Motor neuron (in vitro differentiated cells): ENCODE results near the gene RBL1. TPM values are rescaled to one million over a fixed set of nuclear protein-coding genes. Genes with fewer than 3 reads are reported as not detected.
"Not testable (repeated sequence)": the region's sequence is repeated elsewhere in the genome, so short reads cannot be mapped to it uniquely, and the experiment has no call there.

Source experiments
- ATAC-seq, 8 experiments: fragments of 200-7000 bp; cut with Tn5 transposase; replicated peaks in 6 of 8; 2 replicates each; pipeline ENCODE4 v1.8.0; 2021; ENCODE audit warnings: mild to moderate bottlenecking in 8 of 8, moderate library complexity in 8 of 8
- H3K27ac ChIP-seq, 2 donors: fragments of 250-450 bp; sonication (Bioruptor Pico); 2 replicates each; pipeline ENCODE4 v1.9.0; 2021; ENCODE audit warnings: antibody characterized with exemption in 2 of 2, mild to moderate bottlenecking in 2 of 2, moderate library complexity in 1 of 2
- H3K4me1 ChIP-seq, 2 donors: fragments of 250-450 bp; sonication (Bioruptor Pico); replicated peaks in 1 of 2; 2 replicates each; pipeline ENCODE4 v1.6.1; 2021; ENCODE audit warnings: antibody characterized with exemption in 2 of 2, mild to moderate bottlenecking in 2 of 2, moderate library complexity in 1 of 2
- H3K4me3 ChIP-seq, 5 donors: fragments of 250-450 bp; sonication (Bioruptor Pico); 2 replicates each; pipeline ENCODE4 v1.9.0; 2021; ENCODE audit warnings: antibody characterized with exemption in 5 of 5, mild to moderate bottlenecking in 5 of 5, moderate library complexity in 4 of 5
- WGBS, 10 experiments: fragments of 450-650 bp; shearing (Covaris generic); methylation state at CpG; one replicate each; pipeline ENCODE4 v1.0.0; 2022; 5-methylcytosine and 5-hydroxymethylcytosine counted together
- in situ Hi-C, 9 experiments: fragments of 400-800 bp; cut with MboI; loops; one replicate each; pipeline ENCODE4 v1.15.0; 2021; ENCODE audit warnings: low sequenced_read_pairs in 9 of 9, low pct_unique_long_range_greater_than_20kb in 2 of 9; ENCODE audit not compliant: unreplicated experiment in 9 of 9
- total RNA-seq, 8 experiments: library from RNA; unstranded; fragments of 300-600 nt; gene quantifications; 2 replicates each; pipeline versions ENCODE4 v1.2.3 to v1.2.4, GENCODE V29; 2022

RBL1 gene
- total RNA-seq, 8 experiments from 2014 or later = 1.1 to 11.4 (median 5.0) TPM

DNA sequence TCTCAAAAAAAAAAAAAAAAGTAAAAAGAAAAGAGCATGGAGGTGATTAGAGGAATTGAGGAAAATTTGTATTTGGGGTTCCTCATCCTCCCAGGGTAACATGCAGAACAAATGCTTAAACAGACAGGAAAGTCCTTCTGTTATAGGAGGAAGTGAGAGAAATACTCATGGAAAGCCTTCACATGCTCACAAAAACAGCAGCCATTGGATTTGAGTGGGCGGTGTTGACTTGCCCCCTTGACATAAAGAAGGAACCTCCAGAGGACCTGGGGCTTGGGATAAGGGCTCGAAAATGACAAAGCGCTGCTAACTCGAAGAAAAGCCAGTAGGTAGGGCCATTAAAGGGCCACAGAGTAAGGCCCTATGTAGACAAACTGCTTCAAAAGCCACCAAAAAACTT, 126.7 kb downstream of the RBL1 start:
- in situ Hi-C loops = no loop called here
- ATAC-seq = no peak
- WGBS, 10 experiments = 40 to 97% (median 90%) methylated on average over 1 to 4 of the region's 4 CpGs; no CpG with 5 or more reads in 1 of the 10 experiments
- Histone ChIP-seq H3K4me3 (no peak overlapping the region), H3K27ac (no peak overlapping the region), H3K4me1 (no peaks in the 10 kb centered on the region)

DNA sequence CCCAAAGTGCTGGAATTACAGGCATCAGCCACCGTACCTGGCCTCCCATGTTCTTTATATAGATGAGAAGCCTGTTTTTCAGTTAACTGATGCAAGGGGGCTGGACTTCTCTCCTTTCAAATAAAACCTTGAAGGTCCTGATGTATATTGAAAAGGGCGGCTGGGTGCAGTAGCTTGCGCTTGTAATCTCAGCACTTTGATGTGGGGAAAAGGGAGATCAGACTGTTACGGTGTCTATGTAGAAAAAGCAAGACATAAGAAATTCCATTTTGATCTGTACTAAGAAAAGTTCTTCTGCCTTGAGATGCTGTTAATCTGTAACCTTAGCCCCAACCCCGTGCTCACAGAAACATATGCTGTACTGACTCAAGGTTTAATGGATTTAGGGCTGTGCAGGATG, 128.2 kb downstream of the RBL1 start:
- 0 to 100% (median 71%) methylated on average over 1 to 4 of the region's 5 CpGs; no CpG with 5 or more reads in 2 of the 10 experiments for WGBS, 10 experiments
- Histone ChIP-seq H3K4me3 (no peak overlapping the region), H3K27ac (no peak overlapping the region), H3K4me1 (no peaks in the 10 kb centered on the region)
- in situ Hi-C loops = no loop called here
- ATAC-seq = no peak

DNA sequence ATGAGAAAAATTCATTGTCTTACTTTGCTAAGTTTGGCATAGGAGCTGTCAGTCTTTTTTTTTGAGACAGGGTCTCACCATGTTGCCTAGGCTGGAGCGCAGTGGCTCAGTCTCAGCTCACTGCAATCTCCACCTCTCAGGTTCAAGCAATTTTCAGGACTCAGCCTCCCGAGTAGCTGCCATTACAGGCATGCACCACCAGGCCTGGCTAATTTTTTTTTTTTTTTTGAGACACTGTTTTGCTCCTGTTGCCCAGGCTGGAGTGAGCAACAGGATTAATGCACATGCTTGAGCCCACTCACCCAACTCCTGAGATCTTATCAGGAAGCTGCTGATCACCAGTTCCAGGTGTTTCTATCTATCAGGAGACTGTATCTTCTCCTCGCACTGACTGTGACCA, 128.8 kb downstream of the RBL1 start:
- H3K4me1 ChIP-seq, H3K4me3 ChIP-seq, in situ Hi-C loops, H3K27ac ChIP-seq: not testable (repeated sequence)
- peak in 1 of 8 experiments; percentile 37 for ATAC-seq
- 40 to 100% (median 97%) methylated on average over 1 to 3 of the region's 3 CpGs; no CpG with 5 or more reads in 2 of the 10 experiments for WGBS, 10 experiments

DNA sequence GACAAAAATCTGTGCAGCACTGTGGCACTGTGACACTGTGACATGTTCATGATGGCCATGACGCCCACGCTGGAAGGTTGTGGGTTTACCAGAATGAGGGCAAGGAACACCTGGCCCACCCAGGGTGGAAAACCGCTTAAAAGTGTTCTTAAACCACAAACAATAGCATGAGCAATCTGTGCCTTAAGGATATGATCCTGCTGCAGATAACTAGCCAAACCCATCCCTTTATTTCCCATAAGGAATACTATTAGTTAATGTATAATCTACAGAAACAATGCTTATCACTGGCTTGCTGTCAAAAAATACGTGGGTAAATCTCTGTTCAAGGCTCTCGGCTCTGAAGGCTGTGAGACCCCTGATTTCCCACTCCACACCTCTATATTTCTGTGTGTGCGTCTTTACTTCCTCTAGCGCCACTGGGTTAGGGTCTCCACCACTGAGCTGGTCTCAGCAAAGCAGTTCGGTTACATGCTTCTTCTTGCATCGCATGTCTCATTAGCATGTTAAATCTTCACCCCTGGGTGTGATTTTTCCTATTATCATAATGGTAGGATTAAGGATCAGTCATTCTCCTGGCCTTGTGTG, 133.3 kb downstream of the RBL1 start:
- H3K27ac ChIP-seq, H3K4me1 ChIP-seq, ATAC-seq, in situ Hi-C loops, H3K4me3 ChIP-seq: not testable (repeated sequence)
- WGBS, 10 experiments = 33 to 97% (median 90%) methylated on average over 1 to 8 of the region's 9 CpGs; no CpG with 5 or more reads in 3 of the 10 experiments

DNA sequence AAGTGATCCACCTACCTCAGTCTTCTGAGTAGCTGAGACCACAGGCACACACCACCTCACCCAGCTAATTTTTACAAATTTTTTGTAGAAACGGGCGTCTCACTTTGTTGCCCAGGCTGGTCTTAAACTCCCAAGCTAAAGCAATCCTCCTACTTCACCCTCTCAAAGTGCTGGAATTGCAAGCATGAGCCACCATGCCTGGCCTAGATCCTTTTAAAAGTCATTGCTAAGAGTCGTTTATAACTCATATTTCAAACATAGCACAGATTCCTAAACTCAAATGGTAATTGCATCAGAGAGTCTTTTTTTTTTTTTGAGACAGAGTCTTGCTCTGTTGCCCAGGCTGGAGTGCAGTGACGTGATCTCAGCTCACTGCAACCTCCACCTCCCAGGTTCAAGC, 136.6 kb downstream of the RBL1 start:
- ATAC-seq = no peak
- no peak overlapping the region for H3K4me3 ChIP-seq
- no peaks in the 10 kb centered on the region for H3K4me1 ChIP-seq
- in situ Hi-C loops = no loop called here
- H3K27ac ChIP-seq = no peak overlapping the region
- 43 to 97% (median 88%) methylated on average over 2 to 4 of the region's 4 CpGs; no CpG with 5 or more reads in 2 of the 10 experiments for WGBS, 10 experiments

DNA sequence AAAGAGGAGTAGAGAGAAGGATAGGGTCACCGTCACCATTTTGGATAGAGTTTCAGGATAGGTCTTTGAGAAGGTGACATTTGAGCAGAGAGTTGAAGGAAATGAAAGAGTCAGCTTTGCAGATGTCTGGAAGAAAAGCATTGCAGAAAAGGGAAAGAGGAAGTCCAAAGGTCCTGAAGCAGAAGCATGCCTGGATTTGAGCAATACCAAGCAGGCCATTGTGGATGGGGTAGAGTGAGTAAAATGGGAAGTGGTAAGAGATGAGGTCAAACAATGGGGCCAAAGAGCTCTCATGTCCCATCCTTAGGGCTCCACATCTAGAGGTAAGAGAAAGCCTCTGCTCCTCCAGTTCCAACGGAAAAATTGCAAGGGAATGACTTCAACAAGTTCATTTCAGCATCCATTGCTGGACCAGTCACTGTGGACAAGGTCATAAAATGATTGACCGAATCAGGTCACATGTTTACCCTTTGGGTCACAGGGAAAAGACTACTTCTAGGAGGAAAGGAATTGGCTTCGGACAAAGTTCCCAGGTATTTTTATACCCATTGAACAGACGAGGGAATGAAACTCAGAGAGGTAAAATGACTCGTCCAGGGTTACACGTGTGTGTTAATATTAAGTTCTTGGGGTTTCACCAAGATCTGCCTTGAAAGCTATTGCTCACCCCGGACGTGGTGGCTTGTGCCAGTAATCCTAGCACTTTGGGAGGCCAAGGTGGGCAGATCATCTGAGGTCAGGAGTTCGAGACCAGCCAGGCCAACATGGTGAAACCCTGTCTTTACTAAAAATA, 137.7 kb downstream of the RBL1 start:
- 80 to 100% (median 87%) methylated on average over 1 to 10 of the region's 10 CpGs for WGBS, 10 experiments
- in situ Hi-C loops = no loop called here
- H3K27ac ChIP-seq = no peak overlapping the region
- no peak overlapping the region for H3K4me3 ChIP-seq
- no peaks in the 10 kb centered on the region for H3K4me1 ChIP-seq
- ATAC-seq = no peak

DNA sequence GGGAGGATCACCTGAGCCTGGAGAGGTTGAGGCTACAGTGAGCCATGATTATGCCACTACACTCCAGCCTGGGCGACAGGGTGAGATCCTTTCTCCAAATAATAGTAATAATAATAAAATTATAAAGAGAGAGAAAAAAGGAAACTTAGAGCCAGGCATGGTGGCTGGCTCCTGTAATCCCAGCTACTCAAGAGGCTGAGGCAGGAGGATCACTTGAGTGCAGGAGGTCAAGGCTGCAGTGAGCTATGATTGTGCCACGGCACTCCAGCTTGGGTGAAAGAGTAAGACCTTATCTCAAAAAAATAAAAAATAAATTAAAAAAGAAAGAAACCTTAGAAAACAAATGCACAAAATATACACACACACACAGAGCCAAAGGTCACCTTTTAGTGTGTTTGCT, 139.1 kb downstream of the RBL1 start:
- Histone ChIP-seq H3K4me3 (no peak overlapping the region), H3K27ac (no peak overlapping the region), H3K4me1 (no peaks in the 10 kb centered on the region)
- ATAC-seq = no peak
- in situ Hi-C loops = no loop called here
- 15 to 100% (median 81%) methylated on average over 1 to 2 of the region's 2 CpGs; no CpG with 5 or more reads in 2 of the 10 experiments for WGBS, 10 experiments

DNA sequence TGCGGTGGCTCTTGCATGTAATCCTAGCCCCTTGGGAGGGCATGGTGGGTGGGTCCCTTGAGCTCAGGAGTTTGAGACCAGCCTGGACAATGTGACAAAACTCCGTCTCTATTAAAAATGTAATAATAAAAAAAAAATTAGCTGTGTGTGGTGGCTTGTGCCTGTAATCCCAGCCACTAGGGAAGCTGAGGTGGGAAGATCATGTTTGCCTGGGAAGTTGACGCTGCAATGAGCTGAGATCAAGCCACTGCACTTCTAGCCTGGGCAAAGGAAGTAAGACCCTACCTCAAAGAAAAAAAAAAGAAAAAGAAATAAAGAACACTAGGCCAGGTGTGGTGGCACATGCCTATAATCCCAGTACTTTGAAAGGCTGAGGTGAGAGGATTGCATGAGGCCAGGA, 139.8 kb downstream of the RBL1 start:
- Histone ChIP-seq H3K4me1 (no peaks in the 10 kb centered on the region), H3K27ac (no peak overlapping the region), H3K4me3 (no peak overlapping the region)
- 30 to 100% (median 76%) methylated on average over 1 to 3 of the region's 3 CpGs; no CpG with 5 or more reads in 2 of the 10 experiments for WGBS, 10 experiments
- ATAC-seq = no peak
- in situ Hi-C loops = no loop called here

DNA sequence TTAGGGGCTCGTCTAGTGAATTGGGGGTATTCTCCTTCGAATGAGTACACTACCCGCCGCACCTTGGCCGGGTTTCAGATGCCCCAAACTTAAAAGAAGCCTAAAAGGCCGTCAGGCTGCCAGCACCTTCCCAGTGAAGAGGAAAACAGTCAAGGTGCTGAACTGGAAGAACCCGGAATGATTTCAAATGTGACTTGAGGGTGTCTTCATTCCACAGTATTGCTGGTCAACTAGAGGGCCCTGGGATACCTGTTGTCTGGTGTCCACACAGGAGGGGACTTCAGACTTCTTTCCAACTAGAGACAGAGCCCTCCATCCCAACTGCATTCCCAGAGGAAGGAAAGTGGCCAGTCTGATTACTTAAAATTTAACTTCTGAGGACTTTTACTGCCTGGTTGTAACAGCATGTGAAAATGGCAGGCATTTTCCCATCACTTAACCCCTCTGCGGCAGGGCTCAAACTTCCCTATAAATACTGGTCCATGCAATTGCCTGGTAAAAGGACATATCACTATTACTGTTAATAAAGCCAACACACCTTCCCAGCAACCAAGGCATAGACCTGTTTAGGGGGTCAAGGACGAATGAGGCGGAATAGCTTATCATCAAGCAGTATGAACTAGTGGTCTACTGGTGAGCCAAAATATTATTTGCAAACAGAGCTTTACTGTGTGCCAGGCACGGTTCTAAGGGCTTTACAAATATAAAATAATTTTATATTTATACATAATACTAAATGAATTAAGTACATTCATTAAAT, 143.6 kb downstream of the RBL1 start:
- ATAC-seq = no peak
- H3K27ac ChIP-seq = no peak overlapping the region
- peaks cover 0 to 4% of the 10 kb centered on the region in 2 donors for H3K4me1 ChIP-seq
- in situ Hi-C loops = no loop called here
- WGBS, 10 experiments = 38 to 100% (median 54%) methylated on average over 1 to 9 of the region's 11 CpGs; no CpG with 5 or more reads in 2 of the 10 experiments
- peak overlapping the region; percentile 58 to 92 (median 69) for H3K4me3 ChIP-seq

DNA sequence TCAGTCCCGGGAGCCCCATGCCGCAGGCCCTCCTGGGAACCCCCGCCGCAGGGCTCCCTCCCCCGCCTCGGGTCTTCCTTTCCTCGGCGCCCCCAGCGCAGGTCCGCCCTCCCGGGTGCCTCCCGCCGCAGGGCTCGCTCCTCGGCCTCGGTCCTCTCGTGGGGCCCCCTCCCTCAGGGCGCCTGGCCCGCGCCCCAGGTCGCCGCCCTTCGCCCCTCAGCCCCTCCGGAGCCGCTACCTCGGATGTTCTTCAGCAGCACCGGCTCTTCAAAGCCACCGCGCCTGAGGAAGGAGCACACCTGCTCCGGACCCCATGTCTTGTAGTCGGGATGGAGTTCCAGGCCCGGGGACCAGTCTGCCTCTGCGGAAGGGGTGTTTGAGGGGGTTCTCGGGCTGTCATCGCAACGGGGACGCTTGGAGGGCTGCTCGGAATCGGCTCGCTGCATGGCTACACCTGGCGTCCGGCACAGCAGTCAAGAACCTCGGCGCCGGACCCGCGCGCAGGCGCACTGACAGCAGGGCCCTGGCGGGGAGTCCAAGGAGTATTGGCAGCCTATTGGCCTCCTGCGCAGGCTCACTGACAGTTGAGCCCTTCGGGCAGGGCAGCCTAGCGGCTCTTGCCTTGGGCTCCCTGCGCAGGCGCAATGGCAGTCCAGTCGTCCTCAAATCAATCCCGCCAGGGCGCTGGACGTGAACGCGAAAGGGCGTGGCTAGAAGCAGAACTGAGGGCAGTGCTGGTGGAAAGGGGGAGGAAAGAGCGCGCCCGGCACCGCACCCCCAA, 144.4 kb downstream of the RBL1 start, which contains the start of gene SAMHD1:
Gene SAMHD1, minus strand, starts transcription at position 511 of the 781 bp plus-strand sequence. Its CDS starts 65 bp downstream, at position 446.
- Histone ChIP-seq H3K4me1 (peaks cover 0 to 4% of the 10 kb centered on the region in 2 donors), H3K4me3 (peak within 1 kb of the TSS; percentile 58 to 92 (median 69)), H3K27ac (peak within 1 kb of the TSS in 1 of 2 donors; percentile 26)
- 0 to 8% (median 0%) methylated on average over 2 to 21 of the region's 66 CpGs; no CpG with 5 or more reads in 6 of the 10 experiments for WGBS, 10 experiments
- in situ Hi-C loops = no loop called here
- ATAC-seq = peak; percentile 89 to 98 (median 96)

DNA sequence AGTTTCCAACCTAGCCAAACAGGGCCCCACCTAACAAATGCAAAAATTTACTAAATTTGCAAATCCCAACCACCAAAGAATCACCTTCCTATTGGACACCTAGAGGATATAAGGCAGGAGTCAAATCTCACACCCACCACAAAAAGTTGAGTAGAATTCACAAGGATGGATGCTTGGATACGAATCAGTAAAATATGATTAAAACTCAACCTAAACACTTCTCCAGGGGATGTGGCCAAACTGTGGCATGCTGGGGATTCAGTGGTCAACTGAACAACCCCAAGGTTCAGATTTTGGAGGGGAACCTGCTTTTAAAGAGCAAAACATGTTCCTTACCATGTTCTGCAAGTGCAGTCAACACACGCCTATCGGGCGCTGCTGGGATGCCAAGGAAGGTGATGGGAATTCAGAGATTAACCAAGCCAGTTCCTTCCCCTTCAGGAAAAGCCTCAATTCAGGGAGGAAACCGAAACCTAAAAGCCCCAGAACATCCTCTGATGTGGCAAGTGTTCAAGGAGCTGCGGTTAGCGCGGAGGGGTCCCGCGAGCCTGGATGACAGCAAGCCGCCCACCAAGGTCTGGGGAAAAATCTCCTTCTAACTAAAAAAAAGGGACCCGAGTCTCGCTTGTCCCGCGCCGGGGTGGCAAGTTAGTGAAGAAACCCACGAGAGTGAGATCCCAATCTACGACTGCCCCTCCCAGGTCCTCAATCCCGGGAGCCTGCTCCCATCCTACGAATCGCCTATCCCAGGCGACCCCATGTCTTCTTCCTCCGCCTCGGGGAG, 145.2 kb downstream of the RBL1 start:
- 0 to 28% (median 6%) methylated on average over 4 to 6 of the region's 24 CpGs; no CpG with 5 or more reads in 7 of the 10 experiments for WGBS, 10 experiments
- in situ Hi-C loops = no loop called here
- no peak overlapping the region for H3K27ac ChIP-seq
- ATAC-seq = peak in 3 of 8 experiments; percentile 10 to 26 (median 19)
- H3K4me3 ChIP-seq = peak overlapping the region; percentile 58 to 92 (median 69)
- peaks cover 0 to 4% of the 10 kb centered on the region in 2 donors for H3K4me1 ChIP-seq
